GM21526 (cell line): ENCODE results near the gene NKG7.

Experiments
- ATAC-seq: cut with Tn5 transposase; IDR thresholded peaks from one replicate; pipeline ENCODE4 v1.9.1; 2021; ENCODE audit warnings: moderate library complexity; ENCODE audit not compliant: unreplicated experiment, low FRiP score

NKG7 gene

DNA sequence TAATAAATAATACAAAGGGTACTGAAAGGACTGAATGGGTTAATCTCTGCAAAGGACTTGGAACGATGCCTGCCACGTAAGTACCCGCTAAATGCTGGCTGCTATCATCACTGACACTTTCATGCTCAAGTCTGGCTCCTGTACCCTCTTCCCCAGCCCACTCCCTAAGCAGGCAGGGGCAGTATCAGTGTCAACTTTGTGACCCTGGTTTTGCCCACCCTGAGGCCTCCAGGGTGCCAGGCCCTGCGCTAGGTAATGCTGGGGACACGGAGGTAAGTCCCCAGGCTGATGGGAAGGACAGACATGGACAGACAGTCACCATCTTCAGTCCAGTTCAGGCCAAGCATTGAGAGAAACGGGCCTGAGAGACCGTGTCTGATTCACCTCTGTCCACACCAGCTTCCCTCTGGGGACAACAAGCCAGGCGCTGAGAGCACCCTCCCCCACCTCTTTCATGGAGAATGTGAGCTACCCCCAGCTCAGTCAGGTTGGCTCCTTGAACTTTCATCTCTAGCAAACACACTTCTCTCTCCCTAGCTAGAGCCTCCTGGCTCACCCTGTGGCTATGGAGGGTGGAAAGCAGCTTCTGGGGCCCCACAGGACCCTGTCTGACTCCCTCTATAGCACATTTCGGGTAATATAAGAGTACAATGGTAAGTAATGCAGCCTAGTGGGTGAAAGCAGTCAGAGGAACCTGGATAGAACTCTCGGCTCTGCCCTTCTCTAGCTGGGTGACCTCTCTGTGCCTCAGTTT lies 7.1 kb downstream of the NKG7 start:
- no peak for ATAC-seq

- no peak for ATAC-seq
Measured at GRCh38 chr19:51364200-51365106, 8.0 kb downstream of the NKG7 start.

DNA sequence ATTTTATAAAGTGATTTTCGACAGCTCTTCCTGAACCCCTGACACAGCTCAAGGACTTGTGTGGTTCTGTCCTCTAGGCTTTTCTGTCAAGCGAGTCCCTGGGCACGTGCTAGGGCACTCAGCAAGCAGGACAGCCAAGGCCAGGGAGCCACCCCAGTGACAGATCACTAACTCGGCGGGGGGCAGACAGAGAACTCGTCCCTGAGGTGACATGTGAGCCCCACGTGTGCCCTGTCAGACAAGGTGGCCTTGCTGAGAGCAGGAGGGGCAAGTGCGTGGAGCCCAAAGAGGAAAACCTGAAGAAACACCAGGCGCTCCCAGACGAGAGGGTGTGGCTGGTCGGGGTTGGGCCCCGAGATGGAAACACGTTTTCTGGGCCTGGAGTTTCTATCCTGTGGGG lies 11.2 kb downstream of the NKG7 start:
- ATAC-seq, result no peak

DNA sequence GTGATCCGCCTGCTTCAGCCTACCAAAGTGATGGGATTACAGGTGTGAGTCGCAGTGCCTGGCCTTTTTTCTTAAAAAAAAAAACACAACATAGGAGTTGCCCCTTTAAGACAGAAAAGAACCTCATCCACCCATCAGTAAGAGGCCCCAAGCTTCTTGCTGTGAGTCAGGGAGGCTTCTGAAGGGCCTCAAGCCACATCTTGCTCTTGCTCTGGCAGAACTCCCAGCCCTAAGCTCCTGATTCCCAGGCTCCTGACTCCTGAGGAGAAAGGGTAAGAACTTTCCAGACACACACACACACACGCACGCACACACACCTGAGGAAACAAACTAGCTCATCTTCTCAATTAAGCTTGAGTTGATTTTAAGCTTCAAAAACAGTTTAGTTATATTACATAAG lies 13.2 kb downstream of the NKG7 start:
- ATAC-seq, result no peak

- no peak for ATAC-seq
Measured at GRCh38 chr19:51357952-51358351, 14.5 kb downstream of the NKG7 start.

DNA sequence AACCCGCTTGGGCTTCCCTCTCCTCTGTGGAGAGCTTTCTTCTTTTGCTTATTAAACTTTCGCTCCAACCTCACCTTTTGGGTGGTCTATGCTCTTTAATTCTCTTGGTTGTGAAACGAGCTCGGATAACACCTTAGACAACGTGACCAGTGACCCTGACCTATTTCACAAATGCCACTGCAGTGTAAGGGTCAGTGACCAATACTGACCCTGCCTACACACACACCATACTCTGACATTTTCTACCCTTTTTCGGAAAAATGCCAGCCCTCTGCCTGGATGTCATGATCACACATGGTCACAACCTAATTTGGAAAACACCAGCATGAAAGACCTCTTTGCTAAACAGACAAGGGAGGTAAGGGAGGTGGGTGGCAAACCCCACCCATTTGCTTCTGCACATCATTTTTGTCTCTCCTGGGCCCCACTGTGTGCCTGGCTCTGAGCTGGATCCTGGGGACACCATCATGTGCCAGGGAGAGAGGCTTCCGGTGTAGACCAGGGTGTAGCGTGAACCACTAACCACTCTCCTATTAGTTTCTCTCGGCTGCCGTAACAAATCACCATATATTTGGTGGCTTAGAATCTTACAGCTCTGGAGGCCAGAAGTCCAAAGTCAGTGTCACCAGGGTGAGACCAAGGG lies 16.2 kb downstream of the NKG7 start:
- no peak for ATAC-seq

DNA sequence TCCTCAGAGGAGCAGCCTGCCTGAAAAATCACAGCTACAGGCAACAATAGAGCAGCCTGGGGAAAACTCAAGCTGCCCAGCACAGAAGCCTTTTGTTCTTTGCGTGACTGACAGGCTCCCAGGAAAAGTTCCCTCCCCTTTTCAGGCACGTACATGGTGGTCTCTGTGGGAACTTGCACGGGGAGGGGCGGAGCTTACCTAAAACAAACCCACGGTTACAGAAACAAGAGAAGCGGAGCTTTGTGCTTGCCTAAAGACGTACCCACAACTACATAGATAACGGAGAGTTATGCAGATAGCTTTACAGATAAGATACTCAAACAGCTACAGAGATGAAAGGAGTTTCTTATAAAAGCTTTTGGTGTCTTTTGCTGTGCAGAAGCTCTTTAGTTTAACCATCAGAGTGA lies 17.7 kb downstream of the NKG7 start:
- no peak for ATAC-seq

DNA sequence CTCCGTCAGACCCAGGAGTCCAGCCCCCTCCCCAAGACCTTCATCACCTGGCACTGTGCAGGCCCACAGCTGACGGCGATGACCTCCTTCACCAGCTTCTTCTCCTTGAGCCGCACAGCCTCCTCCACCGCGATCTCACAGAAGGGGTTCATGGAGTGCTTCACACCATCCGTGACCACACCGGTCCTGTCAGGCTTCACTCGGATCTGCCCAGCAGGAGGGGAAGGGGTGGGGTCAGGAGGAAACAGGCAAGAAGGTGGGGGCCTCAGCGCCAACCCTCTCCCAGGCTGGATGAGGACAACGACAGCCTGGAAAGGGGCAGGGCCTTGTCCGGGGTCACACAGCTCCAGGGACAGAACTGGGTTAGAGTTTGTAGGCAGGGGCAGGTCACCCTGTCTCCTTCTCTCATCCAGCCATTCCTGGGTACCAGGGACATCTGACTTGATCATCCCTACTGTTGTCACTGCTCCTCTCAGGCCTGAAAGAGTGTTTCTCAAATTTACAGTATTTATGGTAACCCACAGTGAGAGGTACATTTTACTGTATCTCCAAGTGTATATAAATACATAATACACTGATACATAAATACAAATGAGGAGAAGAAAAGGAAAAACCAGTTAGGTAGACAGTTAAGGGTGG lies 18.2 kb downstream of the NKG7 start:
- no peak for ATAC-seq

GRCh38 chr19:51352783-51353360 lies 19.6 kb downstream of the NKG7 start:
- ATAC-seq, result no peak

- no peak for ATAC-seq
Measured at GRCh38 chr19:51351266-51351990, 21.0 kb downstream of the NKG7 start.

DNA sequence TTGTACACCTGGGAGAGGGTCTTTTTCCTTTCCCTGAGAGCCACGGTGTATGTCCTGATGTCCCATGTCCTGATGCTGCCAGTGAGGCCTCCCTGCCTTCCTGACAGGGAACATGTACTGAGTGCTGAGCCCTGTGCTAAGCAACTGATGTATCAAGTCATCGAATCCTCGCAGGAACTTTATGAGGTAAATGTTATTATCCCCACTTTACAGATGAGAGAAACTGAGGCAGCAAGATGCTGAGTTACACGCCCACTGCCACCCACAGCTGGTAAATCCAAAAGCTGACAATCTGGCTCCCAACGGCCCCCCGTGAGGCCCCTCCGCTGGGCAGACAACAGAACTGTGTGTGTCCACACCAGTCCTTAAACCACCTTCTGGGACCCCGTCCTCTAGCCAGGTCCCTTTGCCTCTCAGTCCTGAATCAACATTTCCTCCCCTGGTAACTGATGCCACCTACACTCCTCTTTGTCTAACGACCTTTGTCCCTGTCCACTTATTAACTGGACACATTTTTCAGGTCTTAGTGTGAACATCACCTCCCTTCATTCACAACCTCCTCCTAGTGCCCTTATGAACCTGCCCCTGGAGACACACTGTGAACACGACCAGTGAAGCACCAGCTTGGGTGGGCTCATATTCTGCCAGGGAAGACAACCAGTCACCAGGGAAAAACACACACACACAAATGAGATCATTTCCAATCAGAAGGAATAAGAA lies 25.1 kb downstream of the NKG7 start:
- no peak for ATAC-seq

DNA sequence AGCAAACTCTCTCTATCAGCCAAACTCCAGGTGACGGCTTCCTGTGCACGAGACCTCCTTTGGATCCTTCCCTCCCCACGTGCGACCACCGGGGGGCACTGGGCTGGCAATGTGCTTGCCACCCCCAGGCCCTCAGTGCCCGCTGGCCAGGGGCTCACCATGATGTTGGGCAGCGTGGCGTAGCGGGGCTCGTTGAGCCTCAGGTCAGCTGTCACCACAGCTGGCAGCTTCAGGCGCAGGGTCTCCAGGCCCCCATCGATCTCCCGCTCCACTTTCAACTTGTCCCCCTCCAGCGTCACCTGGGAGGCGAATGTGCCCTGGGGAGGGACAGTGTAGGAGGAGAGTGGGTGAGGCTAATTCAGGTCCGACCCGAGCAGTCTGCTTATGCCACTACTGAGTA lies 25.7 kb downstream of the NKG7 start:
- no peak for ATAC-seq

DNA sequence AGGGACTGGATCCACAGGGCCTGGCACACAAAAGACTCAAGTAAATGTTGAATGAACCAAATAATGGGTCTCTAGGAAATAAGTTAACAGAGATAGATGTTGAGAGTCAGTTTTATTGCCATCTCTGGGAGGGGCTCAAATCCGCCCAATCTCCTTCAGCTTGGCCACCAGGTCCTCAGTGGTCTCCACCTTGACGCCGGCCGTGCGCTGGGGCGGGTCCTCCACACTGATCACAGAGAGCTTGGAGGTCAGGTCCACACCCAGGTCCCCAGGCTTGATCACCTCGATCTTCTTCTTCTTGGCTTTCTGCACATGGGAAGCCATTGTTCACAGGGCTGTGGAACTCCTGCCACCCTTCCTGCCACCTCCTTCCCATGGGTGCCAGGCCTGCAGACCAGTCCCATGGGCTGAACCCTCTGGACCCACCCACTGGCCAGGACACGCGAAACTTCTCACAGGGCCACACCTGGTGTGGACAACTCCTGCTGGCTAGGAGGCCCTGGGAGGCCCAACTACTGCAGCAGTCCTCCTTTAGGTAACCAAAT lies 27.3 kb downstream of the NKG7 start:
- no peak for ATAC-seq

DNA sequence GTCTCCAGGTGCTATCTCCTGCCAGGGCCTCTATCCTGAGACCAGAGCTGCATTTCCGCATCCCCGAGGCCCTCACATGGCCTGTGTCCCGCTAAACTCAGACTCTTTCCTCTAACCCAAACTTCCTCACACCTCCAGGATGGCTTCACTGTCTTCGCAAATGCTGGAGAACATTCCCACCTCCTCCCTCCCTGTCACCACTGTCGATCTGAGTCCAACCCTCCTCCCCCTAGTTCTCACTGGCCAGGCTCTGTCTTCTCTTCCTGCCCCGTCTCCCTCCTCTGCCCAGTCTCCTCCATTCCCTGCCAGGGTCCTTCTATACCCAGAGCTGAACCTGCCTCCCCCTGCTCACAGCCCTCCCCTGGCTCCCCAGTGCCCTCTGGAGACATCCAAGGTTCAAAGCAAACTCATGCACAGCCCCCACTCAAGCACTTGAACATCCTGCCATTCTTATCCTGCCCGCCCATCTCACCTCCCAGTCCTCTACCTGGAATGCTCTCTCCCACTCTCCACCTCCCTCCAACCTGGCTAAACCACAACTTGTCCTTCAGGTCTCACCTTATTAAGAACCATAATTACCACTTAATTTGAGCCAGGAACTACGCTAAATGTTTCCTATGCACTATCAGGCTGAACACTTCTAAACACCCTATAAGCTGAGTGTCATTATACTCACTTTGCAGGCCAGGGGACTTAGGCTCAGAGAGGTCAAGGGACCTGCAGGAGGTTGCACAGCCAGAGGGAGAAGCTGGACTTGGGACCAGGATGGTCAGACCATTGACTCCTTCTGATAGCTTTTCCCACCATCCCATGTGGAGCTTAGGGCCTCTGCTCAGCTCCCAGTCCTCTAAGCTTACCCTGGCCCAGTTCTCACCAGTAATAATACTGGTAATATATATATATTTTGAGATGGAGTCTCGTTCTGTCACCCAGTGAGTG lies 29.6 kb downstream of the NKG7 start:
- no peak for ATAC-seq

- ATAC-seq, result no peak
Measured at GRCh38 chr19:51341976-51342580, 30.4 kb downstream of the NKG7 start, which contains the start of gene VSIG10L. Gene VSIG10L (minus strand): TSS chr19:51342139. CDS start chr19:51342124, 15 bp downstream.

DNA sequence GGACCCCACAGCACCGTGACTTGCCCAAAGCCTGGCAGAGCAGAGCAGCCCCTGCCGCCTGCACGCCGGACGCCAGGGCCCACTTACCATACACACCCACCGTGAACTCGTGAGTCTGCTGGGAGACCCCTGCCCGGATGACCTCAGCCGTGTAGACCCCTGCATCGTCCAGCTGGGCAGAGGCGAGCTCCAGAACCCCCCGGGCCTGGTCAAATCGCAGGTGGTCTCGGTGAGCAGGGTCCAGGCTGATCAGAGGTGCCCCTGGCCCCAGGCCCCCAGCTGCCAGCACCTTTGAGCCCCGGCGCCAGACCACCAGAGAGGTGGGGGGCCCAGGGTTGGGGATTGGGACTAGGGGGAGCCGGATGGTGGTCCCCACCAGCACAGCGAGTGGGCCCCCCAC lies 31.4 kb downstream of the NKG7 start:
- no peak for ATAC-seq
